Measurements from ENCODE around the gene RNASEH2B. TPM values are rescaled to one million over a fixed set of nuclear protein-coding genes. Genes with fewer than 3 reads are reported as not detected.

Gene RNASEH2B
- total RNA-seq, 1 donor: 43.1 TPM

DNA sequence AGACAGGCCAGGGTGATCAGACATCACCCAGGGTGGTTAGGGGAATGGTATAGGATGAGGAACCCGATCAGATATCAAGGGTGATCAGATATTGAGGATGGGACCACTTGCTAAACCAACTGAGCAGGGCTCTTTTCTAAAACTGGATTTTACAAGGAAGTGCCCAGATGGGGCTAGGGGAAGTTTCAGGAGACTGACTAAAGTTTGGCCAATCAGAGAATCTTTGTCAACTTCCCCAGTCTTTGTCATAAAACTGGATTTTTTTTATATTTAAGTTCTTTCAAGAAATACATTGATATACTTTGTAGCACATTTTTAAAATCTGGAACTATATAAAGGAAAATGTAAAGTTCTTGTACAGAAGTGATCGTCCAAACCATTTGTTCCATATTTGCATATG, 35.6 kb upstream of the RNASEH2B start:
- TF ChIP-seq, protein P1, sequence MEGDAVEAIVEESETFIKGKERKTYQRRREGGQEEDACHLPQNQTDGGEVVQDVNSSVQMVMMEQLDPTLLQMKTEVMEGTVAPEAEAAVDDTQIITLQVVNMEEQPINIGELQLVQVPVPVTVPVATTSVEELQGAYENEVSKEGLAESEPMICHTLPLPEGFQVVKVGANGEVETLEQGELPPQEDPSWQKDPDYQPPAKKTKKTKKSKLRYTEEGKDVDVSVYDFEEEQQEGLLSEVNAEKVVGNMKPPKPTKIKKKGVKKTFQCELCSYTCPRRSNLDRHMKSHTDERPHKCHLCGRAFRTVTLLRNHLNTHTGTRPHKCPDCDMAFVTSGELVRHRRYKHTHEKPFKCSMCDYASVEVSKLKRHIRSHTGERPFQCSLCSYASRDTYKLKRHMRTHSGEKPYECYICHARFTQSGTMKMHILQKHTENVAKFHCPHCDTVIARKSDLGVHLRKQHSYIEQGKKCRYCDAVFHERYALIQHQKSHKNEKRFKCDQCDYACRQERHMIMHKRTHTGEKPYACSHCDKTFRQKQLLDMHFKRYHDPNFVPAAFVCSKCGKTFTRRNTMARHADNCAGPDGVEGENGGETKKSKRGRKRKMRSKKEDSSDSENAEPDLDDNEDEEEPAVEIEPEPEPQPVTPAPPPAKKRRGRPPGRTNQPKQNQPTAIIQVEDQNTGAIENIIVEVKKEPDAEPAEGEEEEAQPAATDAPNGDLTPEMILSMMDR (IDR thresholded peaks at IDR 0.05; ENCODE audit: insufficient read depth, low read length): no peak
- H3K4me3 ChIP-seq (ENCODE audit: low read depth, low read length): no peak overlapping the region
- DNase-seq (ENCODE audit: low read depth): no peak

DNA sequence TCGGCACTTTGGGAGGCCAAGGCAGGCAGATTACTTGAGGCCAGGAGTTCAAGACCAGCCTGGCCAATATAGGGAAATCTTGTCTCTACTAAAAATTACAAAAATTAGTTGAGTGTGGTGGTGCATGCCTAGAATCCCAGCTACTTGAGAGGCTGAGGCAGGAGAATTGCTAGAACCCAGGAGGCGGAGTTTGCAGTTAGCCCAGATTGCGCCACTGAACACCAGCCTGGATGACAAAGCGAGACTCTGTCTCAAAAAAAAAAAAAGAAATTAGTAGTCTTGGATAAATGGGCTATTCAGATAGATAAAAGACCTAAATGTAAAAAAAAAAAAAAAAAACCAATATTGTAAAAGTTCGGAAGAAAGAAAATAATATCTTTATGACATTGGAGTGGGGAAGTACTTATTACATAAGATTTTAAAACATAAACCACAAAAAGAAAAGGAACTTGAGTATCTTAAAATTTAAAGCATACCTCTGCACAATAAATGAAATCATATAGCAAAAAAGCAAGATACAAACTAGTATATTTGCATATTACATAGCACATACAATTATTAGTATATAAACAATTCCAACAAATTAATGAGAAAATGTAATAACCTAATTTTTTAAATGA, 26.7 kb upstream of the RNASEH2B start:
- no peak for DNase-seq (ENCODE audit: low read depth)
- TF ChIP-seq, protein P1 (IDR thresholded peaks at IDR 0.05; ENCODE audit: insufficient read depth, low read length): no peak
- H3K4me3 ChIP-seq (ENCODE audit: low read depth, low read length): no peak overlapping the region

DNA sequence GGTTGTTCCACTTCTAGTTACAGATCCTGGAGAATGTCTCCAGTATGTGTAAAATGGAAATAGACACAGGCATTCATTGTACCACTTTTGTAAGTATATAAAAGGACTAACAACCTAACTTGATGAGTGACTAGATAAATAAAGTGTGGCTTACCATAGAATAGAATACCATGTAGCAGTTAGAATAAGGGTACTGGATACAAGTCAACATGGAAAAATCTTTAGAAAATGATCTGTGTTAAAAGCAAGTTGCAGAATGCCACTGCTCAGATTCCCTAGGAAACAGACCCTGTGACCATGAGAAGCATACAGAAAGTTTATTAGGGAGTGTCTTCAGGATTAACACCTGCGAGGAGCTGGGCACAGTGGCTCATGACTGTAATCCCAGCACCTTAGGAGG, 25.9 kb upstream of the RNASEH2B start:
- H3K4me3 ChIP-seq (ENCODE audit: low read depth, low read length): no peak overlapping the region
- no peak for DNase-seq (ENCODE audit: low read depth)
- TF ChIP-seq, protein P1 (IDR thresholded peaks at IDR 0.05; ENCODE audit: insufficient read depth, low read length): no peak

GRCh38 chr13:50884265-50884664, 25.3 kb upstream of the RNASEH2B start:
- no peak overlapping the region for H3K4me3 ChIP-seq (ENCODE audit: low read depth, low read length)
- TF ChIP-seq, protein P1 (IDR thresholded peaks at IDR 0.05; ENCODE audit: insufficient read depth, low read length): no peak

GRCh38 chr13:50887151-50887550, 22.4 kb upstream of the RNASEH2B start:
- H3K4me3 ChIP-seq (ENCODE audit: low read depth, low read length): no peak overlapping the region
- no peak for DNase-seq (ENCODE audit: low read depth)
- TF ChIP-seq, protein P1 (IDR thresholded peaks at IDR 0.05; ENCODE audit: insufficient read depth, low read length): no peak

More at GRCh38 chr13:50884265-50884664, 25.3 kb upstream of the RNASEH2B start:
- no peak for DNase-seq (ENCODE audit: low read depth)

GRCh38 chr13:50888362-50888761, 21.2 kb upstream of the RNASEH2B start:
- no peak overlapping the region for H3K4me3 ChIP-seq (ENCODE audit: low read depth, low read length)
- TF ChIP-seq, protein P1 (IDR thresholded peaks at IDR 0.05; ENCODE audit: insufficient read depth, low read length): no peak
- no peak for DNase-seq (ENCODE audit: low read depth)

DNA sequence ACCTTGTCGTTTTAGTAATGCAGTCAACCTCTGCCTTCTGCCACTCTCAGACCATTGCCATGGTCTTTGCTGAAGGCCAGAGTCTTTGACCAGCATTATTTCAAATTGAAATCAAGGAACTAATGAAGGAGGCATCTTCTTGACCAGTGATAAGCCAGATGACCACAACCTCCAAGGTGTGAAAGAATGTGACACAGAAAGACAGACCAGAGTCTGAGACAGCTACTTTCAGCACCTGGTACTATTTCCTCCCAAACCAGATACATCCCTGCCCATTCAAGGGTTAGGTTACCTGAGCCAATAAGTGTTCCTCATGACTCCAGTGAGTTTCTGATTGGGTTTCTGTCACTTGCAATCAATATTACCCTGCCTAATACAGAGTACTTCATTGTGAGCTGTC, 20.3 kb upstream of the RNASEH2B start:
- H3K4me3 ChIP-seq (ENCODE audit: low read depth, low read length): no peak overlapping the region
- DNase-seq (ENCODE audit: low read depth): no peak
- TF ChIP-seq, protein P1 (IDR thresholded peaks at IDR 0.05; ENCODE audit: insufficient read depth, low read length): no peak

Measured in fibroblast of the aortic adventitia (primary cell).